Gastroesophageal sphincter (tissue), 4 donors: ENCODE measurements around the gene FOXI3. TPM values are rescaled to one million over a fixed set of nuclear protein-coding genes. Genes with fewer than 3 reads are reported as not detected.

ENCODE experiments used
- ATAC-seq: fragments of 150-250 bp; one replicate; pipeline ENCODE4 v1.9.1; 2016; ENCODE audit warnings: mild to moderate bottlenecking, moderate library complexity
- H3K27ac ChIP-seq, 4 donors: fragments of 200-600 bp; sonication (generic) in 3 of 4; 1 replicate in 3 of 4; 2 replicates in 1 of 4; pipeline ENCODE4 v1.5.1; 2016 to 2019
- H3K27me3 ChIP-seq: fragments of 200-600 bp; sonication (generic); one replicate; pipeline ENCODE4 v1.5.1; 2019
- H3K36me3 ChIP-seq, 2 donors: fragments of 200-600 bp; sonication (generic); one replicate each; pipeline ENCODE4 v1.5.1; 2019; ENCODE audit warnings: control low read depth in 1 of 2
- H3K4me1 ChIP-seq, 3 donors: fragments of 200-600 bp; sonication (generic); 1 replicate in 2 of 3; 2 replicates in 1 of 3; pipeline ENCODE4 v1.5.1; 2016 to 2019; ENCODE audit warnings: control low read depth in 2 of 3
- H3K4me3 ChIP-seq, 2 donors: fragments of 200-600 bp; sonication (generic); one replicate each; pipeline ENCODE4 v1.5.1; 2019; ENCODE audit warnings: mild to moderate bottlenecking in 1 of 2, moderate library complexity in 1 of 2
- H3K9me3 ChIP-seq, 3 donors: fragments of 200-600 bp; sonication (generic); one replicate each; pipeline ENCODE4 v1.5.1; 2017 to 2019; ENCODE audit warnings: control low read depth in 2 of 3
- EP300 ChIP-seq: sonication (generic); formaldehyde crosslinking; IDR thresholded peaks from one replicate; pipeline ENCODE4 v1.6.1; 2017; ENCODE audit warnings: antibody characterized with exemption, mild to moderate bottlenecking
- POLR2A ChIP-seq, 2 donors: fragments of 450-650 bp; IDR thresholded peaks; one replicate each; pipeline ENCODE4 v1.6.1; 2017; ENCODE audit warnings: antibody characterized with exemption in 2 of 2, mild to moderate bottlenecking in 2 of 2, moderate library complexity in 1 of 2
- POLR2AphosphoS5 ChIP-seq: sonication (generic); formaldehyde crosslinking; IDR thresholded peaks from one replicate; pipeline ENCODE4 v1.6.1; 2017; ENCODE audit warnings: antibody characterized with exemption
- WGBS, 2 donors: methylation state at CpG; one replicate each; pipeline ENCODE4 v1.1.5; 2018; ENCODE audit warnings: low coverage in 1 of 2; 5-methylcytosine and 5-hydroxymethylcytosine counted together
- total RNA-seq, 4 donors: library from RNA; depleted of rRNA; stranded (reverse); fragments of >200 nt; gene quantifications; one replicate each; pipeline ENCODE4 v1.1.0, GENCODE V29; 2016
- TF ChIP-seq, protein P1 (sequence below), 4 experiments: fragments of 200-600 bp in 2 of 4; fragments of 450-650 bp in 2 of 4; sonication (generic) in 1 of 4; IDR thresholded peaks; one replicate each; pipeline ENCODE4 v1.5.1; 2017 to 2019; ENCODE audit warnings: antibody characterized with exemption in 4 of 4, mild to moderate bottlenecking in 2 of 4, moderate library complexity in 2 of 4

Gene FOXI3
- total RNA-seq, 4 donors from 2014 or later: not detected

DNA sequence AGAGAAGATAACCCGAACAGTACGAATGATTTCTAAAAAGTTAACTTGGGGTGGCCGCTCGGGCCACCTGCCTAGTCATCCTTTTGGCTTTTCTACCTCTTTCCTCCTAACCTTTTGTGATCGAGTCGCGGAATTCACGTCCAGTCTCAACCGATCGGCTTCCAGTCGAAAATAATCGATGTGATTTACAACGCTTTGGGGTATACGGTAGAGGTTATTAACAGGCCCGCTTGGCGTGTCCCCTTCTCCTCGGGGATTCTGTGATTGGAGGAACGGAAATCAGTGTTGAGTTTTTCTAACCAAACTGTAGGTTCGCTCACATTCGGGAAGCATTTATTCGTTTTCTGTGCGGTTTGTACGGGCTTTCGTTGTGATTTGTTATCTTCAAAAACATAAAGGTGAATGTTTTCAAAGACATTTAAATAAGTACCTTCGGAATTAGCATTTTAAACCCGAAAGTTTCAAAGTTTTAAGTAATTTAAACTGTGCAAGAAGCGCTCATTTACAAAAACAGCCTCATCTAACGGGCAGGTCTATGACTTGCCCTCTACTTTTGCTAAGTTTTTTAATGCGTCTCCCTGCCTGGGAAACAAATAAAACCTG, 588 bp upstream of the FOXI3 start:
- TF ChIP-seq, protein P1, sequence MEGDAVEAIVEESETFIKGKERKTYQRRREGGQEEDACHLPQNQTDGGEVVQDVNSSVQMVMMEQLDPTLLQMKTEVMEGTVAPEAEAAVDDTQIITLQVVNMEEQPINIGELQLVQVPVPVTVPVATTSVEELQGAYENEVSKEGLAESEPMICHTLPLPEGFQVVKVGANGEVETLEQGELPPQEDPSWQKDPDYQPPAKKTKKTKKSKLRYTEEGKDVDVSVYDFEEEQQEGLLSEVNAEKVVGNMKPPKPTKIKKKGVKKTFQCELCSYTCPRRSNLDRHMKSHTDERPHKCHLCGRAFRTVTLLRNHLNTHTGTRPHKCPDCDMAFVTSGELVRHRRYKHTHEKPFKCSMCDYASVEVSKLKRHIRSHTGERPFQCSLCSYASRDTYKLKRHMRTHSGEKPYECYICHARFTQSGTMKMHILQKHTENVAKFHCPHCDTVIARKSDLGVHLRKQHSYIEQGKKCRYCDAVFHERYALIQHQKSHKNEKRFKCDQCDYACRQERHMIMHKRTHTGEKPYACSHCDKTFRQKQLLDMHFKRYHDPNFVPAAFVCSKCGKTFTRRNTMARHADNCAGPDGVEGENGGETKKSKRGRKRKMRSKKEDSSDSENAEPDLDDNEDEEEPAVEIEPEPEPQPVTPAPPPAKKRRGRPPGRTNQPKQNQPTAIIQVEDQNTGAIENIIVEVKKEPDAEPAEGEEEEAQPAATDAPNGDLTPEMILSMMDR (IDR thresholded peaks at IDR 0.05): no peak
- TF ChIP-seq POLR2A (IDR thresholded peaks at IDR 0.05) (no peak), POLR2AphosphoS5 (peak; percentile 36), EP300 (no peak)
- peaks cover 98% of the 10 kb centered on the region for H3K27me3 ChIP-seq
- H3K4me1 ChIP-seq: peaks cover 0 to 16% (median 0%) of the 10 kb centered on the region in 3 donors
- no peak overlapping the region for H3K27ac ChIP-seq
- ATAC-seq: no peak
- WGBS, 2 donors: 8 to 10% methylated on average over 26 to 28 of the region's 29 CpGs
- no peaks in the 10 kb centered on the region for H3K9me3 ChIP-seq
- H3K4me3 ChIP-seq: peak overlapping the region in 1 of 2 donors; percentile 51
- H3K36me3 ChIP-seq: no peaks in the 10 kb centered on the region

DNA sequence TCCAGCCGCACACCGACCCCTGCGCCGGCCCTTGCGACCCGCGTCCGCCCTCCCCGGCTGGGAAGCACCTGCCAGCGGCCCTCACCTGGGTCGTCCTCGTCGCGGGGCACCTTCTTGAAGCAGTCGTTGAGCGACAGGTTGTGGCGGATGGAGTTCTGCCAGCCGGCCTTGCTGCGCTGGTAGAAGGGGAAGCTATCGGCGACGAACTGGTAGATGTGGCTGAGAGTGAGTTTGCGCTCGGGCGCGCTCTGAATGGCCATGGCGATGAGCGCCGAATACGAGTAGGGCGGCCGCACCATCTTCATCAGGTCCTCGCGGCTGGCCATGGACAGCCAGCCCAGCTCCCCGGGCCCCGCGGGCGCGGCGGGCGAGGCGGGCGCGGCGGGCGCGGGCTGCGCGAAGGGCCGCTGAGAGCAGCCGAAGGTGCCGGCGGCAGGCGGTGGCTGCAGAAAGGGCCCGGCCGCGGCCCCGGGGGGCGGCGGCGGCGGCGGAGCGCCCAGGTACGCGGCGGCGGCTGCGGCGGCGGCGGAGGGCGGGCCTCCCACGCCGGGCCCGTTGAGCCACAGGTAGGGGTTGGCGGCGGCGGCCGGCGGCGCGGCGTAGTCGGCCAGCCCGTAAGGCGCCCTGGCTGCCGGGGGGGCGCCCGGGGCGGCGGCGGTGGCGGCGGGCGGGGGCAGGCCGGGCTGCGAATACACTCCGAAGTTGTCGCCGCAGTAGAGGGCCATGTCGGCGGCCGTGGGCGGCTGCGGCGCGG, 505 bp downstream of the FOXI3 start:
- peaks cover 0 to 16% (median 0%) of the 10 kb centered on the region in 3 donors for H3K4me1 ChIP-seq
- no peak overlapping the region for H3K27ac ChIP-seq
- TF ChIP-seq POLR2A (IDR thresholded peaks at IDR 0.05) (no peak), POLR2AphosphoS5 (no peak), EP300 (no peak)
- TF ChIP-seq, protein P1 (IDR thresholded peaks at IDR 0.05): no peak
- peaks cover 98% of the 10 kb centered on the region for H3K27me3 ChIP-seq
- peak; percentile 28 for ATAC-seq
- H3K4me3 ChIP-seq: peak overlapping the region in 1 of 2 donors; percentile 51
- WGBS, 2 donors: 0% methylated on average over 5 of the region's 108 CpGs; no CpG with 5 or more reads in 1 of the 2 donors
- H3K36me3 ChIP-seq: no peaks in the 10 kb centered on the region
- no peaks in the 10 kb centered on the region for H3K9me3 ChIP-seq

DNA sequence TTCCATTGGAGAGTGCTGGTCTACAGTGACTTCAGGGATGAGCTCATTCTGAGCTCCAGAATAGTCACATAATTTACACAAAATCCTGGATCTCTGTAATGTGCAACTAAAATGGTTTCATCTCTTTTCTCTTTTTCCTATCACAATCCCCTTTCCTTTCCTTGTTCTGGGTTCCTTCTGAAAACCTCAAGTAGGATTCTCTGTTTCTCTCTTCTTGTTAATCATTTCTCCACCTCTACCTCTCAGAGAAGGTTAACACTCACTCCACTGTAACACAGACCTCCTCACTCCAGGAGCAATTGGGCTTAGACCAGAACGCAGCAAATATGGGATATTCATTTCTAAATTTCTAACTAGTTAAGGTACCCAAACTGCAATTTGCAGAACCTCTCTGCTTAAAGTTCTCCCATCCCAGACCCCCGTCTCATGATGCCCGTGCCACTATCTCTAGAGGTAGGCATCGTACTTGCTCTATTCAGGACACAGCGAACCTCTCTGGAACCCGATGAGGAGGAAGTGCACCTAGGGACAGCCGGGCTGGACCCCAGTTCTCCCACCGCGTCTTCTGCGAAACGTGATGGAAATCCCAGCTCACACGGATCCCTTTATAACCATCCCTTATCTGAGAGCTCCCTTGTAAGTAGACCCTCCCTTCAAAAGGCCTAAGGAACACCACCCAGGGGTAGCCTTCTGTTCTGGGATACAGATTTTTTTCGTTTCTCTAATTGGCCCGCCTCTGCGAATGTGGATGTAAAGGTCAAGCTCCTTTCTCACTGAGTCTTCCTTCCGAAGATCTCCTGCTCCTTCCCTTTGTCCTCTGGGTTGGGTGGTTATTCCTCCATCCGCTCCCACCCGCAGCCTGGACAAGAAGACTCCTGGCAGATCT, 1.3 kb downstream of the FOXI3 start:
- WGBS, 2 donors: 7 to 22% methylated on average over 6 to 17 of the region's 18 CpGs
- no peak overlapping the region for H3K27ac ChIP-seq
- no peak for ATAC-seq
- H3K36me3 ChIP-seq: no peaks in the 10 kb centered on the region
- no peak overlapping the region for H3K4me3 ChIP-seq
- H3K9me3 ChIP-seq: no peaks in the 10 kb centered on the region
- TF ChIP-seq EP300 (no peak), POLR2A (IDR thresholded peaks at IDR 0.05) (no peak), POLR2AphosphoS5 (no peak)
- TF ChIP-seq, protein P1 (IDR thresholded peaks at IDR 0.05): no peak
- peaks cover 98% of the 10 kb centered on the region for H3K27me3 ChIP-seq
- peaks cover 0 to 16% (median 0%) of the 10 kb centered on the region in 3 donors for H3K4me1 ChIP-seq

DNA sequence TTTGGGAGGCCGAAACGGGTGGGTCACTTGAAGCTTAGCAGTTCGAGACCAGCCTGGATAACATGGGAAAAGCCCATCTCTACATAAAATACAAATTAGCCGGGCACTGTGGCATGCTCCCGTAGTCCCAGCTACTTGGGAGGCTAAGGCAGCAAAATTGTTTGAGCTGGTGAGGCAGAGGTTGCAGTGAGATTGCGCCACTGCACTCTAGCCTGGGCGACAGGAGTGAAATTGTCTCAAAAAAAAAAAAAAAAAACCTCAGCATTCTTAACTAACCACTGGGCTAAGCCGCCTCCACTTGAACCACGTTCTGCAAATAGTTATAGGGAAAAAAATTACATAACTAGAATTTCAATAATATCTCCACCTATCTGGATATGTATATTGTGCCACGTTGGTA, 2.3 kb downstream of the FOXI3 start:
- 57 to 81% methylated on average over 1 to 7 of the region's 10 CpGs for WGBS, 2 donors
- TF ChIP-seq, protein P1 (IDR thresholded peaks at IDR 0.05): no peak
- TF ChIP-seq POLR2A (IDR thresholded peaks at IDR 0.05) (no peak), EP300 (no peak)
- peaks cover 0 to 16% (median 0%) of the 10 kb centered on the region in 3 donors for H3K4me1 ChIP-seq
- H3K36me3 ChIP-seq: no peaks in the 10 kb centered on the region
- no peak overlapping the region for H3K27ac ChIP-seq
- ATAC-seq: no peak
- no peak overlapping the region for H3K4me3 ChIP-seq
- H3K9me3 ChIP-seq: no peaks in the 10 kb centered on the region
- peaks cover 98% of the 10 kb centered on the region for H3K27me3 ChIP-seq
